Type B pancreatic cell (in vitro differentiated cells): ENCODE measurements around the gene SNX21. TPM values are rescaled to one million over a fixed set of nuclear protein-coding genes. Genes with fewer than 3 reads are reported as not detected.
A peak's percentile ranks its signal among the peaks of the same experiment; 100 is the strongest.

Source experiments
- DNase-seq: peaks from one replicate; pipeline ENCODE4 v3.0.0; 2021; ENCODE audit warnings: mixed read lengths; ENCODE audit not compliant: unreplicated experiment; ENCODE audit errors: extremely low spot score
- H3K27ac Mint-ChIP-seq: 2 replicates; pipeline ENCODE4 v1.8.0; 2021; ENCODE audit warnings: mild to moderate bottlenecking, mixed read lengths
- H3K27me3 Mint-ChIP-seq: 2 replicates; pipeline ENCODE4 v1.8.0; 2021; ENCODE audit warnings: mixed read lengths
- H3K36me3 Mint-ChIP-seq: 2 replicates; pipeline ENCODE4 v1.8.0; 2021; ENCODE audit warnings: mixed read lengths
- H3K4me1 Mint-ChIP-seq: one replicate; pipeline ENCODE4 v1.8.0; 2021; ENCODE audit warnings: mixed read lengths; ENCODE audit not compliant: unreplicated experiment
- H3K4me3 Mint-ChIP-seq: 2 replicates; pipeline ENCODE4 v1.8.0; 2021; ENCODE audit warnings: mild to moderate bottlenecking, mixed read lengths
- H3K9me3 Mint-ChIP-seq: 2 replicates; pipeline ENCODE4 v1.8.0; 2021; ENCODE audit warnings: mixed read lengths
- CTCF ChIP-seq: fragments of 200-600 bp; sonication (generic); conservative IDR thresholded peaks from 2 replicates; pipeline ENCODE4 v1.5.0; 2021; ENCODE audit warnings: antibody characterized with exemption, mild to moderate bottlenecking
- total RNA-seq: library from RNA; stranded (reverse); gene quantifications from 2 replicates; pipeline ENCODE4 v1.2.1, GENCODE V29; 2021; ENCODE audit warnings: low replicate concordance

Gene SNX21
- total RNA-seq, 1 donor from 2014 or later: 16.4 TPM

GRCh38 chr20:45848969-45849582, 15.5 kb downstream of the SNX21 start:
- H3K4me3 Mint-ChIP-seq: no peak overlapping the region
- TF ChIP-seq CTCF: no peak
- no peak for DNase-seq
- no peak overlapping the region for H3K27ac Mint-ChIP-seq
- no peaks in the 10 kb centered on the region for H3K4me1 Mint-ChIP-seq
- H3K27me3 Mint-ChIP-seq: no peaks in the 10 kb centered on the region
- peaks cover 4% of the 10 kb centered on the region for H3K36me3 Mint-ChIP-seq
- no peaks in the 10 kb centered on the region for H3K9me3 Mint-ChIP-seq

- H3K27ac Mint-ChIP-seq: no peak overlapping the region
- no peak overlapping the region for H3K4me3 Mint-ChIP-seq
- DNase-seq: no peak
- no peak for TF ChIP-seq CTCF
- H3K27me3 Mint-ChIP-seq: no peaks in the 10 kb centered on the region
- H3K4me1 Mint-ChIP-seq: no peaks in the 10 kb centered on the region
- no peaks in the 10 kb centered on the region for H3K9me3 Mint-ChIP-seq
- no peaks in the 10 kb centered on the region for H3K36me3 Mint-ChIP-seq
These were observed 16.6 kb downstream of the SNX21 start for GRCh38 chr20:45850238-45850637.

- no peaks in the 10 kb centered on the region for H3K36me3 Mint-ChIP-seq
- no peaks in the 10 kb centered on the region for H3K9me3 Mint-ChIP-seq
- no peak overlapping the region for H3K4me3 Mint-ChIP-seq
- H3K27me3 Mint-ChIP-seq: no peaks in the 10 kb centered on the region
- no peaks in the 10 kb centered on the region for H3K4me1 Mint-ChIP-seq
- no peak for TF ChIP-seq CTCF
- DNase-seq: no peak
- H3K27ac Mint-ChIP-seq: no peak overlapping the region
These were observed 17.3 kb downstream of the SNX21 start for GRCh38 chr20:45850926-45851325.

- Mint-ChIP-seq H3K9me3 (no peaks in the 10 kb centered on the region), H3K27ac (no peak overlapping the region), H3K4me1 (peaks cover 2% of the 10 kb centered on the region), H3K27me3 (no peaks in the 10 kb centered on the region), H3K4me3 (no peak overlapping the region), H3K36me3 (no peaks in the 10 kb centered on the region)
- no peak for DNase-seq
- TF ChIP-seq CTCF: no peak
These were observed 17.9 kb downstream of the SNX21 start for GRCh38 chr20:45851501-45851900.

- TF ChIP-seq CTCF: no peak
- no peak overlapping the region for H3K4me3 Mint-ChIP-seq
- no peaks in the 10 kb centered on the region for H3K27me3 Mint-ChIP-seq
- no peaks in the 10 kb centered on the region for H3K9me3 Mint-ChIP-seq
- no peak overlapping the region for H3K27ac Mint-ChIP-seq
- no peak for DNase-seq
- peaks cover 6% of the 10 kb centered on the region for H3K4me1 Mint-ChIP-seq
- no peaks in the 10 kb centered on the region for H3K36me3 Mint-ChIP-seq
These were observed 18.7 kb downstream of the SNX21 start for GRCh38 chr20:45852326-45852725.

GRCh38 chr20:45853484-45853883, 19.9 kb downstream of the SNX21 start:
- peak overlapping the region; percentile 19 for H3K4me3 Mint-ChIP-seq
- no peak for TF ChIP-seq CTCF

More at GRCh38 chr20:45853484-45853883, 19.9 kb downstream of the SNX21 start:
- Mint-ChIP-seq H3K4me1 (peaks cover 15% of the 10 kb centered on the region), H3K9me3 (no peaks in the 10 kb centered on the region), H3K36me3 (no peaks in the 10 kb centered on the region), H3K27ac (no peak overlapping the region), H3K27me3 (no peaks in the 10 kb centered on the region)
- DNase-seq: no peak
